ENCODE measurements around the gene MS4A1. TPM values are rescaled to one million over a fixed set of nuclear protein-coding genes. Genes with fewer than 3 reads are reported as not detected.

The MS4A1 gene
- total RNA-seq, 1 experiment from 2014 or later: 0.25 TPM

DNA sequence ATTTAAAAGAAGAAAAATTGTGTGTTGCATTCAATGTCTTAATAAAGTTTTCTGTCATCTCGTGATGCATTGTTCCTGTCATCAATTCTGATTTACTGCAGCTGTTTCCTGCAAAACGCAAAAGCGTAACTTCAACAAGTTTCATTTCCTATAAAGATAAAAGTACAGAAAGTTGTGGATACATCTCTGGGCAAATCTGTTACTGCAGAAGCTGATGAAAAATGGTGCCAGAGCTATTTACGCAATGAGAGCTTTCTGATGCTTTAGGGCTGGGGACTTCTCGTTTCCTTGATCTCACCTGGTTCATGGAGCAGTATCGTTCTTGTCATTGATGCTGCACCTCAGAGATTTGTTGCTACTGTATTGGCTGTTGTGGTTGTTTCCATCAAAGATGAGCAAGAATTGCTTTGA lies 21.4 kb downstream of the MS4A1 start:
- ChIA-PET RAD21 (ENCODE audit: low non-redundant PET in 1 of 2, low total read pairs in 2 of 2, uncharacterized antibody in 2 of 2, unreplicated experiment in 2 of 2) (interaction anchor here in 1 of 2 experiments (0.7 kb wide), 1 partner anchor 164 kb away, joined by 5 read pairs; no protein-coding TSS in a partner anchor), POLR2A (no interaction called here), CTCF (interaction anchor here (1.6 kb wide), 1 partner anchor 113 kb away, joined by 4 read pairs; no protein-coding TSS in a partner anchor)
- no peak for DNase-seq (ENCODE audit: low read depth, low spot score)
- no peak for TF ChIP-seq EGR1 (IDR thresholded peaks at IDR 0.05; ENCODE audit: low read depth)
- TF ChIP-seq YY1 (IDR thresholded peaks at IDR 0.05; ENCODE audit: extremely low read depth, insufficient replicate concordance, low read depth, low read length): no peak
- BruUV-seq (replicated peaks): no TSS peak
- Histone ChIP-seq H3K4me3 (replicated peaks in 1 of 2; ENCODE audit: low read depth in 1 of 2, low read length in 2 of 2) (no peak overlapping the region), H3K79me2 (ENCODE audit: insufficient read depth, low read length) (no peaks in the 10 kb centered on the region), H3K27ac (ENCODE audit: low read depth, low read length) (no peak overlapping the region), H2AFZ (ENCODE audit: low read depth, low read length, poor library complexity, severe bottlenecking) (no peak overlapping the region), H3K4me2 (ENCODE audit: low read length) (no peak overlapping the region), H3K27me3 (ENCODE audit: insufficient read depth, low read length) (no peaks in the 10 kb centered on the region), H3K4me1 (ENCODE audit: control insufficient read depth in 1 of 2, insufficient read depth in 2 of 2, low read length in 2 of 2) (no peaks in the 10 kb centered on the region), H3K9me3 (ENCODE audit: control insufficient read depth in 1 of 2, insufficient read depth in 1 of 2, low read depth in 1 of 2, low read length in 2 of 2) (no peaks in the 10 kb centered on the region), H4K20me1 (ENCODE audit: insufficient read depth) (no peaks in the 10 kb centered on the region), H3K9me2 (ENCODE audit: insufficient read depth) (no peaks in the 10 kb centered on the region), H3K9ac (ENCODE audit: low read length) (no peak overlapping the region), H3K36me3 (ENCODE audit: control insufficient read depth in 1 of 2, insufficient read depth in 2 of 2, low read length in 2 of 2) (no peaks in the 10 kb centered on the region)
- intact Hi-C loops (cut with micrococcal nuclease): no loop called here
- ATAC-seq: no peak

DNA sequence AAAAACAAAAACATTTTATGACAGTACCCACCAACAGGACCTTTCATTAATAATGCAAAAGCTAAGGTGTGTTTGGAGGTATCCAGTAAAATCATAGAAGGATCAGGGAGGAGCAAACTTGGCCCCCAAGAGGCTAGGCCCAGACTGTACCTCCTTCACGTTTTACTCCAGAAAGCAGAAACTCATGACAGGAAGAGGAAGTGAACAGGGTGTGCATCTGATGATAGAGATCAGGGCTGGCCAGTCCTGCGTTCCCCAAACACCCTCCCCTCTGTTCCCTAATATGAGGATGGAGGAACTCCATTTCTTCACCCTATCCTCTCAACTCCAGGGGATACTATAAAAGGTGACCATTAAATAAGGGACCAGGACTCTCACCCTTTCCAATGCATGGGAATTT lies 26.7 kb downstream of the MS4A1 start:
- Histone ChIP-seq H3K4me3 (replicated peaks in 1 of 2; ENCODE audit: low read depth in 1 of 2, low read length in 2 of 2) (no peak overlapping the region), H3K27me3 (ENCODE audit: insufficient read depth, low read length) (no peaks in the 10 kb centered on the region), H3K79me2 (ENCODE audit: insufficient read depth, low read length) (no peaks in the 10 kb centered on the region), H3K36me3 (ENCODE audit: control insufficient read depth in 1 of 2, insufficient read depth in 2 of 2, low read length in 2 of 2) (no peaks in the 10 kb centered on the region), H3K9me3 (ENCODE audit: control insufficient read depth in 1 of 2, insufficient read depth in 1 of 2, low read depth in 1 of 2, low read length in 2 of 2) (no peaks in the 10 kb centered on the region), H3K4me2 (ENCODE audit: low read length) (no peak overlapping the region), H3K4me1 (ENCODE audit: control insufficient read depth in 1 of 2, insufficient read depth in 2 of 2, low read length in 2 of 2) (peaks cover 0 to 2% of the 10 kb centered on the region in 2 experiments; a peak in 1 of 4 replicates), H3K9ac (ENCODE audit: low read length) (no peak overlapping the region), H3K27ac (ENCODE audit: low read depth, low read length) (no peak overlapping the region), H2AFZ (ENCODE audit: low read depth, low read length, poor library complexity, severe bottlenecking) (no peak overlapping the region), H3K9me2 (ENCODE audit: insufficient read depth) (no peaks in the 10 kb centered on the region), H4K20me1 (ENCODE audit: insufficient read depth) (no peaks in the 10 kb centered on the region)
- ChIA-PET RAD21 (ENCODE audit: low non-redundant PET in 1 of 2, low total read pairs in 2 of 2, uncharacterized antibody in 2 of 2, unreplicated experiment in 2 of 2) (no interaction called here), POLR2A (no interaction called here), CTCF (interaction anchor here (1.2 kb wide), 1 partner anchor 119 kb away, joined by 5 read pairs; no protein-coding TSS in a partner anchor)
- intact Hi-C loops (cut with micrococcal nuclease): no loop called here
- no peak for ATAC-seq
- no peak for DNase-seq (ENCODE audit: low read depth, low spot score)
- TF ChIP-seq POLR2AphosphoS5 (IDR thresholded peaks at IDR 0.05; ENCODE audit: low read depth, low read length): no peak
- no peak for TF ChIP-seq ZFX (IDR thresholded peaks at IDR 0.05)
- no peak for TF ChIP-seq YY1 (IDR thresholded peaks at IDR 0.05; ENCODE audit: extremely low read depth, insufficient replicate concordance, low read depth, low read length)
- no peak for TF ChIP-seq CBX3 (IDR thresholded peaks at IDR 0.05; ENCODE audit: low read depth)
- TF ChIP-seq EGR1 (IDR thresholded peaks at IDR 0.05; ENCODE audit: low read depth): no peak
- TF ChIP-seq ELF1 (IDR thresholded peaks at IDR 0.05; ENCODE audit: borderline replicate concordance, low read depth): no peak
- no peak for TF ChIP-seq EZH2phosphoT487 (IDR thresholded peaks at IDR 0.05; ENCODE audit: borderline replicate concordance)
- no peak for TF ChIP-seq JUND (IDR thresholded peaks at IDR 0.05)
- TF ChIP-seq POLR2A (IDR thresholded peaks at IDR 0.05; ENCODE audit: borderline replicate concordance, extremely low read depth, insufficient read depth, insufficient read length): no peak
- no peak for TF ChIP-seq TCF7L2 (IDR thresholded peaks at IDR 0.05; ENCODE audit: borderline replicate concordance, extremely low read depth, insufficient read depth, insufficient read length)
- TF ChIP-seq, protein P1, sequence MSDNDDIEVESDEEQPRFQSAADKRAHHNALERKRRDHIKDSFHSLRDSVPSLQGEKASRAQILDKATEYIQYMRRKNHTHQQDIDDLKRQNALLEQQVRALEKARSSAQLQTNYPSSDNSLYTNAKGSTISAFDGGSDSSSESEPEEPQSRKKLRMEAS (IDR thresholded peaks at IDR 0.05): no peak
- TF ChIP-seq EZH2 (IDR thresholded peaks at IDR 0.05): no peak
- no peak for TF ChIP-seq SRF (IDR thresholded peaks at IDR 0.05; ENCODE audit: low read depth)
- TF ChIP-seq, protein P2, sequence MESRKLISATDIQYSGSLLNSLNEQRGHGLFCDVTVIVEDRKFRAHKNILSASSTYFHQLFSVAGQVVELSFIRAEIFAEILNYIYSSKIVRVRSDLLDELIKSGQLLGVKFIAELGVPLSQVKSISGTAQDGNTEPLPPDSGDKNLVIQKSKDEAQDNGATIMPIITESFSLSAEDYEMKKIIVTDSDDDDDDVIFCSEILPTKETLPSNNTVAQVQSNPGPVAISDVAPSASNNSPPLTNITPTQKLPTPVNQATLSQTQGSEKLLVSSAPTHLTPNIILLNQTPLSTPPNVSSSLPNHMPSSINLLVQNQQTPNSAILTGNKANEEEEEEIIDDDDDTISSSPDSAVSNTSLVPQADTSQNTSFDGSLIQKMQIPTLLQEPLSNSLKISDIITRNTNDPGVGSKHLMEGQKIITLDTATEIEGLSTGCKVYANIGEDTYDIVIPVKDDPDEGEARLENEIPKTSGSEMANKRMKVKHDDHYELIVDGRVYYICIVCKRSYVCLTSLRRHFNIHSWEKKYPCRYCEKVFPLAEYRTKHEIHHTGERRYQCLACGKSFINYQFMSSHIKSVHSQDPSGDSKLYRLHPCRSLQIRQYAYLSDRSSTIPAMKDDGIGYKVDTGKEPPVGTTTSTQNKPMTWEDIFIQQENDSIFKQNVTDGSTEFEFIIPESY (IDR thresholded peaks at IDR 0.05; ENCODE audit: extremely low read depth, insufficient replicate concordance, low read length): no peak
- no TSS peak for BruUV-seq (replicated peaks)

All from HCT116 (cell line).